ENCODE results near the gene ARAP3. TPM values are rescaled to one million over a fixed set of nuclear protein-coding genes. Genes with fewer than 3 reads are reported as not detected.
"Not testable (repeated sequence)": the region's sequence is repeated elsewhere in the genome, so short reads cannot be mapped to it uniquely, and the experiment has no call there.

The ARAP3 gene
- 1 to 10 TPM; 1.3 to 3.2 TPM for total RNA-seq
- 4.3 to 15.9 reads per million in 2 donors for total RNA-seq

- peak within 1 kb of the TSS; percentile 86 for H3K4me3 Mint-ChIP-seq
- peaks cover 26% of the 10 kb centered on the region for H3K4me1 Mint-ChIP-seq
- no peaks in the 10 kb centered on the region for H3K9me3 ChIP-seq (ENCODE audit: control insufficient read depth, low read length, poor library complexity, severe bottlenecking)
- peak in 1 of 3 donors; percentile 44 for DNase-seq
- ATAC-seq, result peak; percentile 74
- no peaks in the 10 kb centered on the region for H3K36me3 Mint-ChIP-seq (ENCODE audit: low read depth)
- H3K27me3 Mint-ChIP-seq, result no peaks in the 10 kb centered on the region
- H3K27ac Mint-ChIP-seq, result peak within 1 kb of the TSS; percentile 24
Measured at GRCh38 chr5:141681695-141682641, at the start of gene ARAP3. ARAP3 (minus strand) TSS chr5:141682230; CDS start chr5:141680486, 1,744 bp downstream.

DNA sequence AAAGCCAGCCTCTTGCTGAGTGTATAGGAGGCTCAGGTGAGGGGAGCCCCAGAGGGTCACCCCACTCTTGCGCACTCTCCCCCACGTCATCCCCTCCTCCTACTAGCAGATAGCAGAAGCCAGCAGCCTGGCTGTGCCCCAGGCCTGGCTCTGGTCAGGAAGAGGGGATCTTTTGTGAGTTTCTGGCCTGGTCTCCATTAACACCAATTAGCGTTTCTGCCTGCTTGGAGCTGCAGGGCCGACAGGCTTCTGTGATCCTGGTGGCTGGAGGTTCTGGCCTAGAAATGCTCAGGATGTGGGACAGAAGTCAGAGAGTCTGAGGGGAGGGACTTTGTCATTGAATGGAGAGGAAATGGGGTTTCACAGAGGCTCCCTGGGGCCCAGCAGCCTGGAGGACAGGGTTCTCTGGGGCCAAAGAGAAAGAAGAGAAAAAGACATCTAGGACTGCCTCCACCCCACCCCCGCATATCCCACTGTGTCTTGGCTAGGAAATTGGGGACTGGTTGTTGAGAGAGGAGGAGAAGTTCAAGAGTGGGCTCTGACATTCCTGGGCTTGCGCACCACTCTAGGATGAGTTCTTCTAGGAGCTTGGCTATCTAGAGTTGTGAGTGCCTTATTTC is 47.5 kb upstream of the ARAP3 start:
- no peaks in the 10 kb centered on the region for H3K9me3 ChIP-seq (ENCODE audit: control insufficient read depth, low read length, poor library complexity, severe bottlenecking)
- peaks cover 32% of the 10 kb centered on the region for H3K27me3 Mint-ChIP-seq
- ATAC-seq (no peak), DNase-seq (no peak)
- H3K4me1 Mint-ChIP-seq, result no peaks in the 10 kb centered on the region
- H3K4me3 Mint-ChIP-seq, result no peak overlapping the region
- no peak overlapping the region for H3K27ac Mint-ChIP-seq
- H3K36me3 Mint-ChIP-seq (ENCODE audit: low read depth), result no peaks in the 10 kb centered on the region

DNA sequence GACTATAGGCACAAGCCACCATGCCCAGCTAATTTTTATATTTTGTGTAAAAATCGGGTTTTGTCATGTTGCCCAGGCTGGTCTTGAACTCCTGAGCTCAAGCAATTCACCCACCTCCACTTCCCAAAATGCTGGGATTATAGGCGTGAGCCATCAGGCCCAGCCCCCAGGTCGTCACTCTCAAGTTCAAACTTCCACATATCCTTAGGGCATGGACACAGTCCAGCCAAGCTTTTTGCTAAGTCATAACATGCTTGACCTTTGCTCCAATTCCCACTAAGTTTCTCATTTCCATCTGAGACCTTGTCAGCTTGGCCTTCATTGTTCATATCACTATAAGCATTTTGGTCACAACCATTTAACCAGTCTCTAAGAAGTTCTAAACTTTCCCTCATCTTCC is 43.9 kb upstream of the ARAP3 start:
- peaks cover 23% of the 10 kb centered on the region for H3K27me3 Mint-ChIP-seq
- ATAC-seq (no peak), DNase-seq (no peak)
- no peaks in the 10 kb centered on the region for H3K36me3 Mint-ChIP-seq (ENCODE audit: low read depth)
- no peaks in the 10 kb centered on the region for H3K4me1 Mint-ChIP-seq
- no peaks in the 10 kb centered on the region for H3K9me3 ChIP-seq (ENCODE audit: control insufficient read depth, low read length, poor library complexity, severe bottlenecking)
- H3K27ac Mint-ChIP-seq, result no peak overlapping the region
- no peak overlapping the region for H3K4me3 Mint-ChIP-seq

GRCh38 chr5:141725174-141725573 is 43.1 kb upstream of the ARAP3 start:
- H3K27ac Mint-ChIP-seq, result not testable (repeated sequence)

DNA sequence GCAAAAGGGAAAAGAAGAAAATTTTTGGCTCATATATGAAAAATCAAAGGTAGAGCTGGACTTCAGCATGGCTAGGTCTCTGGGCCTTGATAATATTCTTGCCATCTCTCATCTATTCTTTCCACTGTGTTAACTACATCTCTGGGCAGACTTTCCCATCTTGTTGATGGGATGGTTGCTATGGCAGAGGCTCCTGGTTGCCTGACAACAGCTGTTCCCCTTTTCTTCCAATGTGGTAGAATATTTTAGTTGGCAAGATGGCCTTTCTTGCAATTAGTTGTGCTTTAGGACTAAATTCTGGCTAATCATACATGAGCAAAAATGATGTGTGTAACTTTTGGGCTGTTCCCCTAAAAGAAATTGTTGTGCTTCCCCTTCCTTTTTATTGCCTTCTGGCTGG is 40.2 kb upstream of the ARAP3 start:
- no peak for ATAC-seq
- H3K36me3 Mint-ChIP-seq (ENCODE audit: low read depth), result peaks cover 6% of the 10 kb centered on the region
- H3K27me3 Mint-ChIP-seq, result peaks cover 20% of the 10 kb centered on the region
- H3K4me1 Mint-ChIP-seq, result no peaks in the 10 kb centered on the region
- DNase-seq, result no peak
- H3K9me3 ChIP-seq (ENCODE audit: control insufficient read depth, low read length, poor library complexity, severe bottlenecking), result no peaks in the 10 kb centered on the region
- no peak overlapping the region for H3K4me3 Mint-ChIP-seq
- H3K27ac Mint-ChIP-seq, result no peak overlapping the region

More at GRCh38 chr5:141725174-141725573, 43.1 kb upstream of the ARAP3 start:
- not testable (repeated sequence) for H3K4me3 Mint-ChIP-seq; H3K36me3 Mint-ChIP-seq (ENCODE audit: low read depth); ATAC-seq; H3K4me1 Mint-ChIP-seq; H3K9me3 ChIP-seq (ENCODE audit: control insufficient read depth, low read length, poor library complexity, severe bottlenecking); DNase-seq
- H3K27me3 Mint-ChIP-seq, result peaks cover 16% of the 10 kb centered on the region

DNA sequence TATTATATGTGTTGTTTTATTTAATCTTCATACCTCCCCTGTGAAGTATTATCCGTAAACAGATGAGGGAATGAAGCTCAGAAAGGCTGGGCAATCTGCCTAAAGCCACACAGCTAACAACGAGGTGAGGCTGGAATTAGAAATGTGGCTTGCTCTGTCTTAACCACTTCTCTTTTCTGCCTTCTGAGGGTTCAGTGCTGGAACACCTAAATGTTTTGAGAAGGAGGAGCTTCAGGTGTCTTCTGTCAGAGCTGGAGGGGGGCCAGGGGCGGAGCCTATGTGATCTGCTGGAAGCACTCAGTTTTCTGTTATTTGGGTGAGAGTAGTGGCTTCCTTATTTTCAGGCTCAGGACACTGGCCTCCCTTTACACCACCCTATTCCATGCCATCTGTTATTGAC is 35.0 kb upstream of the ARAP3 start:
- H3K27ac Mint-ChIP-seq, result no peak overlapping the region
- DNase-seq (no peak), ATAC-seq (no peak)
- peaks cover 6% of the 10 kb centered on the region for H3K36me3 Mint-ChIP-seq (ENCODE audit: low read depth)
- no peaks in the 10 kb centered on the region for H3K4me1 Mint-ChIP-seq
- H3K4me3 Mint-ChIP-seq, result no peak overlapping the region
- no peaks in the 10 kb centered on the region for H3K9me3 ChIP-seq (ENCODE audit: control insufficient read depth, low read length, poor library complexity, severe bottlenecking)
- H3K27me3 Mint-ChIP-seq, result peaks cover 44% of the 10 kb centered on the region

DNA sequence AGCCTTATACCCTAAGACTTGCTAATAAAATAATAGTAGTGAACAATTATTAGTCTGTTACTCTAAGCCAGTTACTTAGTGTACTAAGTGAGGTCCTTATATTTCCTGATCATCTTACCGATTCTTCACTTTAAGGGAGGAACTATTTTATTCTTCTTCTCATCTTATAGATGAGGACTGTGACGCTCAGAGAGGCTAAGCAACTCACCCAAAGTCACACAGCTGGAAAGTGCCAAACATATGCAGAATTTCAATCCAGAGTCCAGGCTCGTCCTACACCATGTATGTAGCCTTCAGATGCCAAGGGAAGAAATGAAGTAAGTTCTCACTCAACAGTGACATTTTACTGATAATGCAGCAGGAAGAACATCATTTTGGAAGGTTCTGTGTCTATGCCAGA is 34.4 kb upstream of the ARAP3 start:
- no peaks in the 10 kb centered on the region for H3K9me3 ChIP-seq (ENCODE audit: control insufficient read depth, low read length, poor library complexity, severe bottlenecking)
- Mint-ChIP-seq H3K36me3 (ENCODE audit: low read depth) (peaks cover 6% of the 10 kb centered on the region), H3K27me3 (peaks cover 44% of the 10 kb centered on the region), H3K4me3 (no peak overlapping the region), H3K27ac (no peak overlapping the region), H3K4me1 (no peaks in the 10 kb centered on the region)
- ATAC-seq (no peak), DNase-seq (no peak)

DNA sequence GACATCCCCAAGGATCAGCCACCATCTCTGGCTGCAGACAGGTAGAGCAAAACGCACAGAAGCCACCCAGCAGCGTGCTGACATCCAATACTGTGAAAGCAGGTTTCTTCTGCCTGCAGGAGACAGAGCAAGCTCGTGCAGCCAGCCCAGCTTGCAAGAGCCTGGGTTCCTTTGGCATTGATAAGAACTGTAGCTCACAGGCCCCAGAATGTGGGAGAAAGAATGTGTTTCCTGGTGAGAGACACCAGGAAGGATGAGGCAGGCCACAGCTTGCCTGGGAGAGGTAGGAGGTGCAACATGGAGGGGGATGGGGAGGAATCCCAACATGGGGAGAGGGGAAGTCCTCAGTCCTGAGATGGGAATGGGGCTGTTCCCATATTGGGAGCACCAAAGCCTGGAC is 34.0 kb upstream of the ARAP3 start:
- Mint-ChIP-seq H3K27ac (no peak overlapping the region), H3K4me1 (no peaks in the 10 kb centered on the region)
- ATAC-seq, result no peak

DNA sequence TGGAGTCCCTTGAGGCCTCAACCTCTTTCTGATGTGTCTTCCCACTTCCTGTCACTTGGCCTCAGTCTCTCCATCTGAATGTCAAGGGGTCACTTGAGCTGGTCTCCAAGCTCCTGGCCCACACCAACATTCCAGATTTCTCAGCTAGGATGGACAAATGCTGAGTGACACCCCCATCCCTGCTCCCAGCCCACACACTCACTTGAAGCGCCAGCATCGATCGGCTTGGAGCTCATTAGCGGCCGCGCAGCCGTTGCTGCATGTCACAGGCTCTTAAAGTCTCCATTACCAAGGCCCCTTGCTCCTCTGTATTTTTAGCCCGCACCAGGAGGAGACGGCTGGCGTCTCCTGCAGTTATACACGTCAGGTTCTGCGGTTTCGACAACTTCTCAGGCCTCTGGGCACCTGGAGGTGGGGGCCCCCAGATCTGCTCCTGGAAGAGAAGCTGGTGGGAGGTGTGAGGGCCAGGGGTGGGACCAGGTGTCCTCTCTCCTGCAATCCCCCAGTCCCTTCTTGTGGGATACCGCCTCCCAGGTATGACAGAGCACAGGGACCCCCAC is 33.4 kb upstream of the ARAP3 start:
- H3K27me3 Mint-ChIP-seq, result peaks cover 53% of the 10 kb centered on the region
- DNase-seq (no peak), ATAC-seq (no peak)
- H3K36me3 Mint-ChIP-seq (ENCODE audit: low read depth), result peaks cover 6% of the 10 kb centered on the region
- H3K27ac Mint-ChIP-seq, result no peak overlapping the region
- H3K4me3 Mint-ChIP-seq, result no peak overlapping the region
- H3K4me1 Mint-ChIP-seq, result peaks cover 3% of the 10 kb centered on the region
- no peaks in the 10 kb centered on the region for H3K9me3 ChIP-seq (ENCODE audit: control insufficient read depth, low read length, poor library complexity, severe bottlenecking)

More for the DNA sequence above, 34.0 kb upstream of the ARAP3 start:
- Mint-ChIP-seq H3K36me3 (ENCODE audit: low read depth) (peaks cover 6% of the 10 kb centered on the region), H3K27me3 (peaks cover 47% of the 10 kb centered on the region), H3K4me3 (no peak overlapping the region)
- no peaks in the 10 kb centered on the region for H3K9me3 ChIP-seq (ENCODE audit: control insufficient read depth, low read length, poor library complexity, severe bottlenecking)
- DNase-seq, result no peak

DNA sequence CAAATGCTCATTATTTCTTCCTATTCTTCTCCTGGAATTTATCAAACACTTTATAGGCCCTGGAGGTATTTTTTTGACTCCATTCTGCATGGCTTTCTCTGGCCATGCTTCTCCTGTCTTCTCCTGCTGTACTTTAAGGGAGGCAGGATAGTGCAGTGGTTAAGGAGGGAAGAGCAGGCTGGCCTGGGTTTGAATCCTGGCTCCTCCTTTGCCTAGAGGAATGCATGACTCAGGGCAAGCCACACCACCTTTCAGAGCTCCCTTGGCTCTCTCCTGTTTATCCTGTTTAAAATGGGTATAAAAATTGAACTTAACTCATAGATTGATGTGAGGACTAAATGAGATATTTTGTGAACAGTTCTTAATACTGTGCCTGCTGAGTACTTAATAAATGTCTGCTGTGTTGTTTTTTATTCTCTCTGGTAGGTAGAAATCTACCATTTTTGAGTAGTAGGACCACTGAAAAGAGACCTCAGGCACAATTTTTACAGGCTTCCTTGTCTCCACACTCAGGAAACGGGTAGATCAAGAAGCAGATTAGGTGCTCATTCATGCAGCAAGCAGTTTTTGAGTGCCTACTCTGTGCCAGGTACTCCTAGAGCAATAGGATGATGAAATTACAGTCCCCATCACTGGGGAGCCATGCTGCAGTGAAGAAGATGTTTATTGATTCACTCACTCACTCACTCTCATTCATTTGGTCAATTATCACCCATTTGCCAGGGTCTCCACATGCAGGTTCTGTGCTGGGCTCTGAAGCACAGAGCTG is 32.7 kb upstream of the ARAP3 start:
- H3K9me3 ChIP-seq (ENCODE audit: control insufficient read depth, low read length, poor library complexity, severe bottlenecking), result no peaks in the 10 kb centered on the region
- Mint-ChIP-seq H3K27ac (no peak overlapping the region), H3K36me3 (ENCODE audit: low read depth) (peaks cover 5% of the 10 kb centered on the region), H3K4me1 (peaks cover 3% of the 10 kb centered on the region), H3K27me3 (peaks cover 54% of the 10 kb centered on the region), H3K4me3 (no peak overlapping the region)
- ATAC-seq (no peak), DNase-seq (no peak)

DNA sequence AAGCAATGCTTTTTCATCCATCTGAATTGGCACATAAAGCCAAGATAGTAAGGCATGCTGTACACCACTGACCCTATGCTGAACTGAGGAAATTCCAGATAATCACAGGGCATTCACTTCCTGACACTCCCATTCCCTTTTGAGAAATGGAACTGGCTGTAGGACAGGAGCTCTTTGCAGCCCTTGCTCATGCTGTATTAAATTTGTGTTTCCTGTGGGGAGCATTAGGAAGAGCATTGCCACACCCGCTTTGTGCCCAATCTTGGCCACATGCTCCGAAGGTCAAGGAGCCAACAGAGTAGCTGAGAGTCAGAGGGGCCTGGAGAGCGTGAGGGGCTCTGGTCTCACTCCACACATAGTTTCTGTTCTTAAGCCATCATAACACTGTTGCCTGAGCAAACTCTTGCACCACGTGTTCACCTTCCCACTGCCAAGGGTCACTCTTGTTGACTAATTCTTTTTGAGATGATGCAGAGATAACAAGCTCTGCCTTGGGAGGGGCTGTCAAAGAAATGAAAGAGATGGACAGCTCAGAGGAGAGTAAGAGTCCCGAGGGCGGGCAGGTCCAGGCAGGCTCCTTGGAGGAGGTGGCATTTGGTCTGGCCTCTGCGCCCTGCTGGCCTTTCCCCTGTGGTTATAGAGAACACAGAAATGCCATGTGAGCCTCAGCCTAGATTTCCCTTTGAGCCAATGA is 31.7 kb upstream of the ARAP3 start:
- ATAC-seq (no peak), DNase-seq (no peak)
- no peak overlapping the region for H3K27ac Mint-ChIP-seq
- peaks cover 58% of the 10 kb centered on the region for H3K27me3 Mint-ChIP-seq
- H3K4me3 Mint-ChIP-seq, result no peak overlapping the region
- H3K9me3 ChIP-seq (ENCODE audit: control insufficient read depth, low read length, poor library complexity, severe bottlenecking), result no peaks in the 10 kb centered on the region
- peaks cover 3% of the 10 kb centered on the region for H3K36me3 Mint-ChIP-seq (ENCODE audit: low read depth)
- peaks cover 3% of the 10 kb centered on the region for H3K4me1 Mint-ChIP-seq

DNA sequence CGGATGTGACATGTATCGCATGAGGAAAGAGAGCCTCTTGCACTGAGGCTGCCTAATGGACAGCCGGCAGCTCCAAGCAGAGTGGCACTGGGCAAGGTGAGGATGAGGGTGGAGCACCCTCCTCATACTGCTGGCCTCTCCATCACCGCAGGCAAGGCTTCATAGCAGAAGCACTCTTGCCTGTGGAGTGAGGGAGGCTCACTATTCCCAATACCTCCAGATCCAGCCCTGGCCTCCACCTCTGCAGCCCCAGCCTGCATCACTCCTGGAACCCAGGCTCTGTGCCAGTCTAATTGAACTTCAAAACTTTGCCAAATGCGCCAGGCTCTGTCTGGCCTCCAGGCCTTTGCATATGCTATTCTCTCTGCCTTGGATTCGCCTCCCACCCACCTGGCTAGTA is 29.7 kb upstream of the ARAP3 start:
- no peaks in the 10 kb centered on the region for H3K9me3 ChIP-seq (ENCODE audit: control insufficient read depth, low read length, poor library complexity, severe bottlenecking)
- Mint-ChIP-seq H3K36me3 (ENCODE audit: low read depth) (no peaks in the 10 kb centered on the region), H3K27me3 (peaks cover 43% of the 10 kb centered on the region), H3K4me1 (peaks cover 3% of the 10 kb centered on the region), H3K4me3 (no peak overlapping the region), H3K27ac (no peak overlapping the region)
- no peak for DNase-seq
- ATAC-seq, result no peak

Data from T-helper 17 cell (primary cell).